ENCODE measurements around the gene PRAMEF1. TPM values are rescaled to one million over a fixed set of nuclear protein-coding genes. Genes with fewer than 3 reads are reported as not detected.

PRAMEF1 gene
- total and polyA plus RNA-seq, 2 experiments from 2014 or later: not detected

GRCh38 chr1:12748778-12749355, 42.3 kb upstream of the PRAMEF1 start:
- H4K20me1 ChIP-seq (ENCODE audit: insufficient read depth): no peaks in the 10 kb centered on the region; the same call in 1 of the 2 replicates
- no peak for DNase-seq
- H3K9me3 ChIP-seq (ENCODE audit: low read depth): peaks cover 4% of the 10 kb centered on the region
- in situ Hi-C loops (cut with MboI): no loop called here
- H3K36me3 ChIP-seq (ENCODE audit: low read depth): no peaks in the 10 kb centered on the region
- no peak overlapping the region for H3K9ac ChIP-seq
- H3F3A ChIP-seq (ENCODE audit: insufficient read depth): no peaks in the 10 kb centered on the region
- H3K27ac ChIP-seq: no peak overlapping the region
- no peak overlapping the region for H3K4me3 ChIP-seq
- TF ChIP-seq EZH2 (IDR thresholded peaks at IDR 0.05; ENCODE audit: insufficient read depth, poor library complexity, severe bottlenecking) (no peak), EZH2phosphoT487 (IDR thresholded peaks at IDR 0.05; ENCODE audit: insufficient read depth, low read depth) (no peak)
- H3K79me2 ChIP-seq (ENCODE audit: insufficient read depth): no peaks in the 10 kb centered on the region
- H3K4me1 ChIP-seq (ENCODE audit: insufficient read depth): no peaks in the 10 kb centered on the region
- H3K4me2 ChIP-seq (ENCODE audit: unreplicated experiment): no peak overlapping the region
- H3K27me3 ChIP-seq (replicated peaks; ENCODE audit: insufficient read depth): no peaks in the 10 kb centered on the region
- H2AFZ ChIP-seq: no peak overlapping the region
- no peaks in the 10 kb centered on the region for H3K9me2 ChIP-seq (ENCODE audit: insufficient read depth)

GRCh38 chr1:12754738-12755137, 36.5 kb upstream of the PRAMEF1 start:
- WGBS, 2 experiments (ENCODE audit: low coverage in 1 of 2, low lambda C conversion rate in 2 of 2, missing lambda C conversion rate in 2 of 2): 63 to 69% methylated on average over 4 of the region's 4 CpGs
- Histone ChIP-seq H3K9me2 (ENCODE audit: insufficient read depth) (no peaks in the 10 kb centered on the region), H2AFZ (no peak overlapping the region), H3F3A (ENCODE audit: insufficient read depth) (no peaks in the 10 kb centered on the region), H3K36me3 (ENCODE audit: low read depth) (no peaks in the 10 kb centered on the region), H3K79me2 (ENCODE audit: insufficient read depth) (no peaks in the 10 kb centered on the region), H3K4me3 (no peak overlapping the region), H3K9ac (no peak overlapping the region), H3K4me2 (ENCODE audit: unreplicated experiment) (no peak overlapping the region), H3K27me3 (replicated peaks; ENCODE audit: insufficient read depth) (no peaks in the 10 kb centered on the region), H4K20me1 (ENCODE audit: insufficient read depth) (no peaks in the 10 kb centered on the region), H3K9me3 (ENCODE audit: low read depth) (peaks cover 1% of the 10 kb centered on the region), H3K27ac (no peak overlapping the region), H3K4me1 (ENCODE audit: insufficient read depth) (no peaks in the 10 kb centered on the region)
- in situ Hi-C loops (cut with MboI): no loop called here
- no peak for DNase-seq
- TF ChIP-seq EZH2phosphoT487 (IDR thresholded peaks at IDR 0.05; ENCODE audit: insufficient read depth, low read depth): no peak
- TF ChIP-seq EZH2 (IDR thresholded peaks at IDR 0.05; ENCODE audit: insufficient read depth, poor library complexity, severe bottlenecking): no peak

GRCh38 chr1:12756273-12756672, 34.9 kb upstream of the PRAMEF1 start:
- Histone ChIP-seq H3K9ac (no peak overlapping the region), H3K9me2 (ENCODE audit: insufficient read depth) (no peaks in the 10 kb centered on the region), H3K9me3 (ENCODE audit: low read depth) (no peaks in the 10 kb centered on the region), H3K27ac (no peak overlapping the region), H4K20me1 (ENCODE audit: insufficient read depth) (no peaks in the 10 kb centered on the region), H3K27me3 (replicated peaks; ENCODE audit: insufficient read depth) (no peaks in the 10 kb centered on the region), H3K36me3 (ENCODE audit: low read depth) (no peaks in the 10 kb centered on the region), H3F3A (ENCODE audit: insufficient read depth) (no peaks in the 10 kb centered on the region), H3K4me1 (ENCODE audit: insufficient read depth) (no peaks in the 10 kb centered on the region), H3K4me2 (ENCODE audit: unreplicated experiment) (no peak overlapping the region), H3K4me3 (no peak overlapping the region), H2AFZ (no peak overlapping the region), H3K79me2 (ENCODE audit: insufficient read depth) (no peaks in the 10 kb centered on the region)
- in situ Hi-C loops (cut with MboI): no loop called here
- 27 to 35% methylated on average over 2 of the region's 2 CpGs for WGBS, 2 experiments (ENCODE audit: low coverage in 1 of 2, low lambda C conversion rate in 2 of 2, missing lambda C conversion rate in 2 of 2)
- DNase-seq: no peak
- no peak for TF ChIP-seq EZH2phosphoT487 (IDR thresholded peaks at IDR 0.05; ENCODE audit: insufficient read depth, low read depth)
- no peak for TF ChIP-seq EZH2 (IDR thresholded peaks at IDR 0.05; ENCODE audit: insufficient read depth, poor library complexity, severe bottlenecking)

GRCh38 chr1:12756768-12757413, 34.3 kb upstream of the PRAMEF1 start:
- H3K9me3 ChIP-seq (ENCODE audit: low read depth): no peaks in the 10 kb centered on the region
- H3K27me3 ChIP-seq (replicated peaks; ENCODE audit: insufficient read depth): no peaks in the 10 kb centered on the region
- no peak overlapping the region for H3K9ac ChIP-seq
- H3K36me3 ChIP-seq (ENCODE audit: low read depth): no peaks in the 10 kb centered on the region
- H3K79me2 ChIP-seq (ENCODE audit: insufficient read depth): no peaks in the 10 kb centered on the region
- no peaks in the 10 kb centered on the region for H4K20me1 ChIP-seq (ENCODE audit: insufficient read depth)
- no peak overlapping the region for H3K4me3 ChIP-seq
- H3F3A ChIP-seq (ENCODE audit: insufficient read depth): no peaks in the 10 kb centered on the region
- no peak overlapping the region for H2AFZ ChIP-seq
- WGBS, 2 experiments (ENCODE audit: low coverage in 1 of 2, low lambda C conversion rate in 2 of 2, missing lambda C conversion rate in 2 of 2): 4 to 7% methylated on average over 6 of the region's 6 CpGs
- no peaks in the 10 kb centered on the region for H3K4me1 ChIP-seq (ENCODE audit: insufficient read depth)
- H3K27ac ChIP-seq: no peak overlapping the region
- H3K4me2 ChIP-seq (ENCODE audit: unreplicated experiment): no peak overlapping the region
- in situ Hi-C loops (cut with MboI): no loop called here
- peak; percentile 32 for DNase-seq
- no peaks in the 10 kb centered on the region for H3K9me2 ChIP-seq (ENCODE audit: insufficient read depth)
- no peak for TF ChIP-seq EZH2 (IDR thresholded peaks at IDR 0.05; ENCODE audit: insufficient read depth, poor library complexity, severe bottlenecking)
- TF ChIP-seq EZH2phosphoT487 (IDR thresholded peaks at IDR 0.05; ENCODE audit: insufficient read depth, low read depth): no peak
